ENCODE data around the gene ABHD17A. TPM values are rescaled to one million over a fixed set of nuclear protein-coding genes. Genes with fewer than 3 reads are reported as not detected.

Gene ABHD17A
- polyA plus RNA-seq, 3 donors = 69.8 to 96.1 (median 79.0) TPM

DNA sequence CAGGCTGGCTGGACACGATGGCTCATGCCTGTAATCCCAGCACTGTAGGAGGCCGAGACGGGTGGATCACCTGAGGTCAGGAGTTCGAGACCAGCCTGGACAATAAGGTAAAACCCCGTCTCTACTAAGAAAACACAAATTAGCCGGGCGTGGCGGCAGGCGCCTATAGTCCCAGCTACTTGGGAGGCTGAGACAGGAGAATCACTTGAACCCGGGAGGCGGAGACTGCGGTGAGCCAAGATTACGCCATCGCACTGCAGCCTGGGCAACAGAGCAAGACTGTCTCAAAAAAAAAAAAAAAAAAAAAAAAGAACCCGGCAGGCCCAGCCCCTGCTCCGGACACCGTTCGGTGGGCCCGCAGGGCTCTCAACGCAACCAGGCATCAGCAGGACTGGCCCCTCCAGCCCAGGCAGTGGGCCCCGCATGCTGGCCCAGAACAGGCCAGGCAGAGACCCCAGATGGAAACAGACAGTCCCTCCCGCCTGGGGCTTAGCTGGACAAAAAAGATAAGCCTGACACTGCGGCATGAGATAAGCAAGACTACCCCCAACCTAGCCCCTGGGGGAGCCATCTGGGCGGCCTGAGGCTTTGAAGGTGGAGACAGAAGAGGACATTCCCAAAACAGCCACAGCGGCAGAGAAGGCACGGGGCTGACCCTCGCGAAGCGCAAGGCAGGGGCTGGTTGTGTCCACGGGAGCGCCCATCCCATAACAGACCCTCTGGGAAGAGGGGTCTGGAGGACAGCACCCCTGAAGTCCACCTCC lies 48.7 kb downstream of the ABHD17A start:
- Mint-ChIP-seq H3K4me1 (peaks cover 27% of the 10 kb centered on the region), H3K27me3 (ENCODE audit: low read depth in 3 of 3) (peaks cover 0 to under 1% (median 0%) of the 10 kb centered on the region in 3 donors)
- WGBS (ENCODE audit: insufficient coverage) = 98% methylated on average over 24 of the region's 31 CpGs

DNA sequence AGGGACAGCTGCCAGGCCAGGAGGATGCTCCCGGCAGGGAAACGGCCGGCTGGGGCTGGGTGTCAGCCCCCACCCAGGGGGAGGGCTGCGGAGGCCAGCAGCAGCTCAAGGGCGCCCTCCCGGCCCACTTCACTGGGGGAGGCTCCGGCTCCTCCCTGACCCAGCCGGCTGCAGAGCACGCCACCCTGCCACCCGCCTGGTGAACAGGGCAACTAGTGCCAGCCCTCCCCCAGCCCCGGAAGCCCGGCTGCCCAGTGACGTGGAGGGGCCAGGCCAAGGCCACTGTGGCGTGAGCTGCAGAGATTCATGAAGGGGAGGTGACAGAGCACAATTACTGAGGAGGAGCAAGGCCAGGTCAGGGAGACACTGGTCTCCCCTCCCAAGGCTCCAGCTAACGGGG lies 51.8 kb downstream of the ABHD17A start:
- Mint-ChIP-seq H3K9me3 (no peaks in the 10 kb centered on the region), H3K27ac (no peak overlapping the region), H3K4me3 (no peak overlapping the region), H3K4me1 (peaks cover 7% of the 10 kb centered on the region), H3K36me3 (peaks cover 11 to 53% of the 10 kb centered on the region in 2 donors), H3K27me3 (ENCODE audit: low read depth in 3 of 3) (peaks cover 0 to 2% (median 0%) of the 10 kb centered on the region in 3 donors)
- Histone ChIP-seq H3K4me2 (replicated peaks; ENCODE audit: extremely low read depth, low read length, poor library complexity, severe bottlenecking) (no peak overlapping the region), H3K36me3 (replicated peaks in 1 of 2; ENCODE audit: control insufficient read depth in 1 of 2, insufficient read depth in 2 of 2, low read length in 2 of 2) (peaks cover 26 to 51% of the 10 kb centered on the region in 2 donors), H3K4me3 (replicated peaks in 1 of 3; ENCODE audit: low read depth in 2 of 3, low read length in 3 of 3) (no peak overlapping the region), H3K27ac (ENCODE audit: low read depth in 1 of 2, low read length in 2 of 2) (no peak overlapping the region), H3K27me3 (ENCODE audit: control insufficient read depth in 2 of 2, insufficient read depth in 2 of 2, low read length in 2 of 2) (no peaks in the 10 kb centered on the region), H4K20me1 (ENCODE audit: insufficient read depth, low read length) (peaks cover 97% of the 10 kb centered on the region), H2AFZ (ENCODE audit: insufficient read depth, low read depth, low read length, poor library complexity, severe bottlenecking) (no peak overlapping the region), H3K79me2 (ENCODE audit: insufficient read depth, low read length) (peaks cover 80% of the 10 kb centered on the region), H3K4me1 (ENCODE audit: control insufficient read depth in 1 of 2, insufficient read depth in 2 of 2, low read length in 2 of 2) (peaks cover 0 to 8% of the 10 kb centered on the region in 2 donors), H3K9me3 (replicated peaks in 1 of 2; ENCODE audit: control insufficient read depth in 1 of 2, insufficient read depth in 1 of 2, low read length in 2 of 2) (no peaks in the 10 kb centered on the region), H3K9ac (ENCODE audit: insufficient read depth, low read length, poor library complexity, severe bottlenecking) (no peak overlapping the region)
- WGBS (ENCODE audit: insufficient coverage) = 90% methylated on average over 14 of the region's 15 CpGs
- intact Hi-C loops (cut with micrococcal nuclease) = no loop called here
- DNase-seq = no peak
- TF ChIP-seq, protein P1, sequence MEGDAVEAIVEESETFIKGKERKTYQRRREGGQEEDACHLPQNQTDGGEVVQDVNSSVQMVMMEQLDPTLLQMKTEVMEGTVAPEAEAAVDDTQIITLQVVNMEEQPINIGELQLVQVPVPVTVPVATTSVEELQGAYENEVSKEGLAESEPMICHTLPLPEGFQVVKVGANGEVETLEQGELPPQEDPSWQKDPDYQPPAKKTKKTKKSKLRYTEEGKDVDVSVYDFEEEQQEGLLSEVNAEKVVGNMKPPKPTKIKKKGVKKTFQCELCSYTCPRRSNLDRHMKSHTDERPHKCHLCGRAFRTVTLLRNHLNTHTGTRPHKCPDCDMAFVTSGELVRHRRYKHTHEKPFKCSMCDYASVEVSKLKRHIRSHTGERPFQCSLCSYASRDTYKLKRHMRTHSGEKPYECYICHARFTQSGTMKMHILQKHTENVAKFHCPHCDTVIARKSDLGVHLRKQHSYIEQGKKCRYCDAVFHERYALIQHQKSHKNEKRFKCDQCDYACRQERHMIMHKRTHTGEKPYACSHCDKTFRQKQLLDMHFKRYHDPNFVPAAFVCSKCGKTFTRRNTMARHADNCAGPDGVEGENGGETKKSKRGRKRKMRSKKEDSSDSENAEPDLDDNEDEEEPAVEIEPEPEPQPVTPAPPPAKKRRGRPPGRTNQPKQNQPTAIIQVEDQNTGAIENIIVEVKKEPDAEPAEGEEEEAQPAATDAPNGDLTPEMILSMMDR (IDR thresholded peaks at IDR 0.05) = no peak

More for the DNA sequence above, 48.7 kb downstream of the ABHD17A start:
- Histone ChIP-seq H3K9ac (ENCODE audit: insufficient read depth, low read length, poor library complexity, severe bottlenecking) (no peak overlapping the region), H3K36me3 (replicated peaks in 1 of 2; ENCODE audit: control insufficient read depth in 1 of 2, insufficient read depth in 2 of 2, low read length in 2 of 2) (peaks cover 11 to 23% of the 10 kb centered on the region in 2 donors), H3K9me3 (replicated peaks in 1 of 2; ENCODE audit: control insufficient read depth in 1 of 2, insufficient read depth in 1 of 2, low read length in 2 of 2) (no peaks in the 10 kb centered on the region), H2AFZ (ENCODE audit: insufficient read depth, low read depth, low read length, poor library complexity, severe bottlenecking) (no peak overlapping the region), H3K4me3 (replicated peaks in 1 of 3; ENCODE audit: low read depth in 2 of 3, low read length in 3 of 3) (no peak overlapping the region), H3K79me2 (ENCODE audit: insufficient read depth, low read length) (peaks cover 94% of the 10 kb centered on the region), H3K27me3 (ENCODE audit: control insufficient read depth in 2 of 2, insufficient read depth in 2 of 2, low read length in 2 of 2) (no peaks in the 10 kb centered on the region), H3K4me2 (replicated peaks; ENCODE audit: extremely low read depth, low read length, poor library complexity, severe bottlenecking) (no peak overlapping the region), H3K4me1 (ENCODE audit: control insufficient read depth in 1 of 2, insufficient read depth in 2 of 2, low read length in 2 of 2) (peaks cover 13 to 29% of the 10 kb centered on the region in 2 donors), H3K27ac (ENCODE audit: low read depth in 1 of 2, low read length in 2 of 2) (no peak overlapping the region), H4K20me1 (ENCODE audit: insufficient read depth, low read length) (peaks cover 100% of the 10 kb centered on the region)
- Mint-ChIP-seq H3K9me3 (no peaks in the 10 kb centered on the region), H3K27ac (peak overlapping the region in 1 of 7 donors; percentile 40), H3K36me3 (peaks cover 0 to 41% of the 10 kb centered on the region in 2 donors), H3K4me3 (no peak overlapping the region)
- TF ChIP-seq, protein P1 (IDR thresholded peaks at IDR 0.05) = no peak
- DNase-seq = no peak
- intact Hi-C loops (cut with micrococcal nuclease) = no loop called here

Data from CD14-positive monocyte (primary cell).